Measurements from ENCODE around the gene OLA1.

Gene OLA1

DNA sequence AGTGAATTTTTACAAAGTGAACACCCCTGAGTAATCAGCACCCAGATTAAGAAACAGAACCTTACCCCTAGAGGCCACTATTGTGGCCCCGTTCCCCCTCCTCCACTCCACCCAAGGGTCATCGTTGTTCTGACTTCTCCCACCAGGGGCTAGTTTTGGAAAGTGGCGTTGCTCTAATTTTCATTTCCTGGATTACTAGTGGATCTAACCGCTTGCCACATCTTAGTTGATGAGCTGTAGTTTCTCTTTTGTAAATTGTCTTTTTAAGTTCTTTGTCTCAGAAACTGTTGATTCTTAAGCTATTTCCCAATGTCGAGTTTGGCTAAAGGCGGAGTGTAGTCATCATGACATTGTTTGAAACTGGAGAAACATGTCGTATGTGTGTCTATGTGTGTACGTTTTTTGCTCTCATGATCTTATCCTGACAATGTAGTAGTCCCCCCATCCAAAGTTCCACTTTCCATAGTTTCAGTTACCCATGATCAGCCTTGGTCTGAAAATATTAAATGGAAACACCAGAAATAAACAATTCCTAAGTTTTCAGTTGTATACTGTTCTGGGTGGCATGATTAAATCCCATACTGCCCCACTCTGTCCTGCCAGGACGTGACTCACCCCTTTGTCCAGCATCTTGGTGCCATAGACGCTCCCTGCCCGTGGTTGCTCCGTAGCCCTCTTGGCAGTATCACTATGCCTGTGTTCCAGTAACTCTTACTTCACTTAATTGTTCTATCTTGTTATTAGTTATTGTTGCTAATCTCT is 212.2 kb downstream of the OLA1 start:
- no peak overlapping the region for H3K4me3 ChIP-seq (replicated peaks; ENCODE audit: low read depth, low read length)
- TF ChIP-seq, protein P1, sequence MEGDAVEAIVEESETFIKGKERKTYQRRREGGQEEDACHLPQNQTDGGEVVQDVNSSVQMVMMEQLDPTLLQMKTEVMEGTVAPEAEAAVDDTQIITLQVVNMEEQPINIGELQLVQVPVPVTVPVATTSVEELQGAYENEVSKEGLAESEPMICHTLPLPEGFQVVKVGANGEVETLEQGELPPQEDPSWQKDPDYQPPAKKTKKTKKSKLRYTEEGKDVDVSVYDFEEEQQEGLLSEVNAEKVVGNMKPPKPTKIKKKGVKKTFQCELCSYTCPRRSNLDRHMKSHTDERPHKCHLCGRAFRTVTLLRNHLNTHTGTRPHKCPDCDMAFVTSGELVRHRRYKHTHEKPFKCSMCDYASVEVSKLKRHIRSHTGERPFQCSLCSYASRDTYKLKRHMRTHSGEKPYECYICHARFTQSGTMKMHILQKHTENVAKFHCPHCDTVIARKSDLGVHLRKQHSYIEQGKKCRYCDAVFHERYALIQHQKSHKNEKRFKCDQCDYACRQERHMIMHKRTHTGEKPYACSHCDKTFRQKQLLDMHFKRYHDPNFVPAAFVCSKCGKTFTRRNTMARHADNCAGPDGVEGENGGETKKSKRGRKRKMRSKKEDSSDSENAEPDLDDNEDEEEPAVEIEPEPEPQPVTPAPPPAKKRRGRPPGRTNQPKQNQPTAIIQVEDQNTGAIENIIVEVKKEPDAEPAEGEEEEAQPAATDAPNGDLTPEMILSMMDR (IDR thresholded peaks at IDR 0.05; ENCODE audit: low read depth, low read length, missing control alignments) = no peak
- DNase-seq (ENCODE audit: extremely low read depth, low read depth) = no peak

DNA sequence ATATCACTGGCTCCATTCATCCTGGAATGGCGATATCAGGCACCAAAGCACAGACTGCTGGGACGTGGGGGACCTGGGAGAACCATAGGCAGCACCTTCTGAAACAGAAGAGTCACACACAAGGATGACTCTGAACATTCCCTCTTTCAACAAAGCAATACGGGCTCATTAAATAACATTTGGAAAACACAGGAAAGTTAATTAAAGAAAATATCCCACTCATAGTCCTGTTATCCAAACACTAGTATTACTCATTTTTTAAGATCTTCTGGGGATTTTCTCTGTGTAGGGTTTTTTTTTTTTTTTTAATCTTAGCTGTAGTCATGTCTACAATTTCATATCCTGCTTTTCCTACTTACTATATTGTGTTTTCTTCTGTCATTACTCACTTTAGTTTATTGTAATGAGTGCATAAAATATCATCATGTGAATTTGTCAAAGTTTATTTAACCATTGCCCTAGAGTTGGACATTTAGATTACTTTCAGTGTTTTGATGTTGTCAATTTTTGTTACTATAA is 213.2 kb downstream of the OLA1 start:
- DNase-seq (ENCODE audit: extremely low read depth, low read depth) = no peak
- no peak overlapping the region for H3K4me3 ChIP-seq (replicated peaks; ENCODE audit: low read depth, low read length)
- TF ChIP-seq, protein P1 (IDR thresholded peaks at IDR 0.05; ENCODE audit: low read depth, low read length, missing control alignments) = no peak

DNA sequence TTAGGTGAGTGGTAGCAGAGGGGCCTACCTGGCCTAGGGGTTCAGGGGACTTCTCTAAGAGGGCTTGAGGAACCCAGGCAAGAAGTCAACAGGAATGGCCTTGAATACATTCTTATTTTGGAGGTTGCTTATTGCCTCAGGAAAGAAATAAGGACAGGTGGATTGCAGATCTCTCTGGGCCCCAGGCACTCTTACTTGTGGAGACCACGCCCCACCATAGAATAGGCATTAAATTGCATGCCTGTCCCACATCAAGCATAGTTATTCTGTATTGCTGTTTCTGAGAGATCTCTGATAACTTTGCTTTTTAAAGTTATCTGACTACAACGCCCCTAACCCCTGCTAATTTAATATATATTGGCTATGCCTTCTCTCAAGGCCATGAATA is 215.2 kb downstream of the OLA1 start:
- H3K4me3 ChIP-seq (replicated peaks; ENCODE audit: low read depth, low read length) = no peak overlapping the region
- TF ChIP-seq, protein P1 (IDR thresholded peaks at IDR 0.05; ENCODE audit: low read depth, low read length, missing control alignments) = no peak
- DNase-seq (ENCODE audit: extremely low read depth, low read depth) = no peak

DNA sequence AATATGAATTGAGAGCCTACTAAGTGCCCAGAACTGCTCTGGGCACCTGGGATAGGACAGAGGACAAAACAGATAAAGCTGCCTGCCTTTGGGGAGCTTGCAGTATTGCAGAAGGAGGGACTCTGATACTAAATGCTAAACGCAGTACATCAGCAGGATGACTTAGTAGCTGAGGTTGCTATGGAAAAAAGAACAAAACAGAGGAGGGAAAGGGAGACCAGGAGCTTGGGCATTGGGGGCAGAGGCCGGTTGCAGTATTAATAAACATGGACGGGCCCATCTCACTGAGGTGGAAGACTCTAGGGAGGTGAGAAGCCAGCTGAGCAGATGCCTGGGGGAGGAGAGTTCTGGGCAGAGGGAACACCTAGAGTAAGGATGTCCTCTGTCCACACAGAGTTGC is 217.1 kb downstream of the OLA1 start:
- DNase-seq (ENCODE audit: extremely low read depth, low read depth) = no peak
- TF ChIP-seq, protein P1 (IDR thresholded peaks at IDR 0.05; ENCODE audit: low read depth, low read length, missing control alignments) = no peak
- H3K4me3 ChIP-seq (replicated peaks; ENCODE audit: low read depth, low read length) = no peak overlapping the region

DNA sequence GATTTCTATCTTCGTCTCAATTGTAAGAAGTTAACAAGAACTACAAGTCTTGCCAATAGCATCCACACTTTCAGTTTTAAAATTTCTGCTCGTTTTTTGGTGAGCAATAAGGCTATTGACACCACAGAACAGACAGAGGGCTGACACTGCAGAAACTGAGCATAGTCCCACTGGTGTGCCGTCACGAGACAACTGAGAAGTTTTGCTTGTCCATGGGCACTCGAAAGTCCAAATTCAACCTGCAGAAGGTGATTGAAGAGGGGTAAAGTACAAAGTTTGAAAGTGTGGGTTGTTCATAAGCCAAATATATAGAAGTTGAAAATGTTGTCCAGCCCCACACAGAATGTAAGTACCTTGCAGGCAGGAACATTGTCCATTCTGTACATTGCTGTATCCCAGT is 219.4 kb downstream of the OLA1 start:
- DNase-seq (ENCODE audit: extremely low read depth, low read depth) = no peak
- TF ChIP-seq, protein P1 (IDR thresholded peaks at IDR 0.05; ENCODE audit: low read depth, low read length, missing control alignments) = no peak
- H3K4me3 ChIP-seq (replicated peaks; ENCODE audit: low read depth, low read length) = no peak overlapping the region

DNA sequence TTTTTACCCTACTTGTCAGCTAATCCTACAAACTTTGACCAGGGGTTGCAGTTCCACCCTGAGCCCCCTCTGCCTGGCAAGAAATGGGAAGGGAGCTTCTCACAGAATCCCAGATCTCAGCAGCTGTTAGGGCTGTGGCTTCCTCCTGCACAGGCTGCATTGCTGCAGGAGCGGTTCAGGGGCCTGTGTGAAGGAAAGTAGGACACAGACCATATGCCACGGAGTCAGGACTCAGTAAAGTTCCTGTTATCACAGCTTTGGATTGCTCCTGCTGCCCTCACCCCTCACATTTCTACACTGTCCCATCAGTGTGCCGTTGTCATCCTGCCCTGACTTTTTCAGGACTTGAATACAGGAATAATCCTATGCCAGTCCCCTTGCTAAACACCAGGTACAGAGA is 220.4 kb downstream of the OLA1 start:
- H3K4me3 ChIP-seq (replicated peaks; ENCODE audit: low read depth, low read length) = no peak overlapping the region
- DNase-seq (ENCODE audit: extremely low read depth, low read depth) = no peak
- TF ChIP-seq, protein P1 (IDR thresholded peaks at IDR 0.05; ENCODE audit: low read depth, low read length, missing control alignments) = no peak
